IgD-negative memory B cell (primary cell): ENCODE measurements around the gene IFT88. TPM values are rescaled to one million over a fixed set of nuclear protein-coding genes. Genes with fewer than 3 reads are reported as not detected.

ENCODE experiments used
- H3K27ac Mint-ChIP-seq, 3 donors: one replicate each; pipeline ENCODE4 v1.8.0; 2020 to 2022; ENCODE audit warnings: mild to moderate bottlenecking in 3 of 3, mixed read lengths in 3 of 3, moderate library complexity in 1 of 3
- H3K27me3 Mint-ChIP-seq: one replicate; pipeline ENCODE4 v1.8.0; 2021; ENCODE audit warnings: mixed read lengths
- H3K36me3 Mint-ChIP-seq: one replicate; pipeline ENCODE4 v1.8.0; 2020; ENCODE audit warnings: mild to moderate bottlenecking, mixed read lengths
- H3K4me1 Mint-ChIP-seq, 3 donors: one replicate each; pipeline ENCODE4 v1.8.0; 2020 to 2022; ENCODE audit warnings: mixed read lengths in 3 of 3, mild to moderate bottlenecking in 1 of 3
- H3K4me3 Mint-ChIP-seq, 4 donors: one replicate each; pipeline ENCODE4 v1.8.0; 2020 to 2022; ENCODE audit warnings: mild to moderate bottlenecking in 4 of 4, mixed read lengths in 4 of 4, moderate library complexity in 3 of 4
- H3K9me3 Mint-ChIP-seq, 3 donors: one replicate each; pipeline ENCODE4 v1.8.0; 2020 to 2021; ENCODE audit warnings: mixed read lengths in 3 of 3, mild to moderate bottlenecking in 1 of 3
- polyA plus RNA-seq: library from polyadenylated mRNA; unstranded; fragments of 300-500 nt; fragmentation: Illumina TruSeq; gene quantifications from one replicate; pipeline ENCODE4 v1.2.3, GENCODE V29; 2021

Gene IFT88
- polyA plus RNA-seq, 1 donor from 2014 or later, result 7.9 TPM

DNA sequence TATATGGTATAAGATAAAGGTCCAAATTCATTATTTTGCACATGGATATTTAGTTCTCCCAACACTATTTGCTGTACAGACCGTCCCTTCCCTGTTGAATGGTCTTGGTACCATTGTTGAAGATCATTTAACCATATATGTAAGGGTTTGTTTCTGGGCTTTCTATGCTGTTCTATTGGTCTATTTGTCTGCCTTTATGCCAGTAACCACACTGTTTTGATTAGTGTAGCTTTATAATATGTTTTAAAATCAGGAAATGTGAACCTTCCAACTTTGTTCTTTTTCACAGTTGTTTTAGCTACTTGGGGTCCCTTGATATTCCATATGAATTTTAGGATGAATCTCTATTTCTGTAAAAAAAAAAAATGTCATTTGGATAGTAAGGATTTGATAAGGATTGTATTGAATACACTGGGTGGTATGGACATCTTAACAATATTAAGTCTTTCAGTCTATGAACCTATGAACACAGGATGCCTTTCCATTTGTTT, 16.9 kb downstream of the IFT88 start:
- Mint-ChIP-seq H3K36me3 (peaks cover 31% of the 10 kb centered on the region), H3K27ac (no peak overlapping the region), H3K4me3 (no peak overlapping the region), H3K9me3 (peaks cover 2 to 9% (median 2%) of the 10 kb centered on the region in 3 donors), H3K4me1 (no peaks in the 10 kb centered on the region), H3K27me3 (no peaks in the 10 kb centered on the region)

DNA sequence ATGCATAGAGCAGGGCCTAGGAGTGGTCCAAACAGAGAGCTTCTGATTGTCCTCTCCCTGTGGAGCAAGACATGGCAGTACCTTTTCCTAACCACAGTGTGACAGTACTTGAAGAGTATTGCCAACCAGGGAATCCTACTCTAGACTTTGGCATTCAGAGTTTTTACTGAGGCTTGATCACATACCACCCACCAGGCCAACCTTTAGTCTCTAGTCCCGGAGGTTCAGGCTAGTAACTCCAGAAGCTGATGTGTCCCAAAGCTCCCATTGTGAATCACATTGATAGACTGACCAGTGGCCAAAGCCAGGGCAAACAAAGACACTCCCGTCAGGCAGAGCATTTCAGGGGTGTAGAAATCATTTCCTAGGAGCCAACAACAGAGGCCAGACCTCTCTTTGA, 18.4 kb downstream of the IFT88 start:
- no peaks in the 10 kb centered on the region for H3K27me3 Mint-ChIP-seq
- H3K27ac Mint-ChIP-seq, result no peak overlapping the region
- no peak overlapping the region for H3K4me3 Mint-ChIP-seq
- H3K36me3 Mint-ChIP-seq, result peaks cover 26% of the 10 kb centered on the region
- H3K9me3 Mint-ChIP-seq, result peaks cover 2 to 9% (median 2%) of the 10 kb centered on the region in 3 donors
- H3K4me1 Mint-ChIP-seq, result no peaks in the 10 kb centered on the region

DNA sequence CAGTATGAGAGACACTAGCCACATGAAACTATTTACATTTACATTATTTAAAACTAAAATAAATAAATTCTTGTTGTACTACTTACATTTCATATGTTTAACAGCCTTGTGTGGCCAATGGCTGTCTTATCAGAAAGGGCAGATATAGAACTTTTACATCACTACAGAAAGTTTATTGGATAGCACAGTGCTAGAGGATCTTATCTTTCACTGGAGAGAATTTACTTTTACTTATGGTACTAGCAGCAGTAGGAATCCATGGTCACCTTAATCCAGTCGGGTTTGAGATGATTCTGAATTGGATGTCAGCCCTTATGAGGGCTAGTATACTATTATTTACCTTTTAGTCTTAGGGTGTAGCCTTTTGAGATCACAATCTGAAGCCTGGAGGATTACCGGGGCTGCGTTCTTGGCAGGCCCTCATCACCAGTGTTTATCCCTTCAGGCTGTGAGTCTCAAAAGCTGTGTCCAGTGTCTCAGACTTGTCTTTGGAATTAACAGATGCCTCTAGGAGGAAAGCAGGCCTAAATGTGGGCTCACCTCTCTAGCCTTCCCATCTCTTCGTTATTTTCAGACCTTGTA, 21.7 kb downstream of the IFT88 start:
- Mint-ChIP-seq H3K36me3 (peaks cover 17% of the 10 kb centered on the region), H3K27ac (no peak overlapping the region), H3K27me3 (no peaks in the 10 kb centered on the region), H3K4me1 (no peaks in the 10 kb centered on the region), H3K4me3 (no peak overlapping the region), H3K9me3 (peaks cover 2 to 7% (median 2%) of the 10 kb centered on the region in 3 donors)

DNA sequence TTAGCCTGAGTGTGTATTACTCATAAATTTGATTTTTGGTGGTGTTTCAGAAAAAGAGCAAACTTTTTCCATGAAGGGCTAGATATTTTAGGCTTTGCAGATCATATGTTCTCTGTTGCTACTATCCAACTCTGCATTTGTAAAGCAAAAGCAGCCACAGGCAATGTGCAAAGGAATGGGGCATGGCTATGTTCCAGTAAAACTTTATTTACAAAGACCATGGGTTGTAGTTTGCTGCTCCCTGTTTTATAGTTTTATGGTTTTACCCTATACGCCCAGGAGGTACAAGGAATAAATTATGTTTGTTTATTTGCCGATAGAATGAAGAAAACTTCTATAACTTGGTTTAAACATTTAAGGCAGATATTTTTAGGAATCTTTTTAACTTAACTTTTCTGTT, 23.6 kb downstream of the IFT88 start:
- Mint-ChIP-seq H3K27me3 (no peaks in the 10 kb centered on the region), H3K27ac (no peak overlapping the region), H3K9me3 (no peaks in the 10 kb centered on the region), H3K36me3 (peaks cover 15% of the 10 kb centered on the region), H3K4me3 (no peak overlapping the region), H3K4me1 (no peaks in the 10 kb centered on the region)

DNA sequence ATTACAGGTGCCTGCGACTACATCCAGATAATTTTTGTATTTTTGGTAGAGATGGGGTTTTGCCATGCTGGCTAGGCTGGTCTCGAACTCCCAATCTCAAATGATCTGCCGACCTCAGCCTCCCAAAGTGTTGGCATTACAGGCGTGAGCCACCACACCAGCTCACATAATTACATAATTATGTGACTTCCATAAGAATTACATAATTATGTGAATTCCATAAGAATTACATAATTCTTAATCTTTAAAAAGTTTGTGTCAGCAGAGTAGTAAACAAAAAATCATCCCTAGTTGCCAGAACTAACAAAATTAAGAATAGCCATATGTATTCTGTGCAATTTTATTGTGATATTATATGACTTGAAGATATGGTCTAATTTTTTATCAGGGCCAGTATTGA, 25.6 kb downstream of the IFT88 start:
- no peaks in the 10 kb centered on the region for H3K4me1 Mint-ChIP-seq
- H3K27ac Mint-ChIP-seq, result no peak overlapping the region
- no peak overlapping the region for H3K4me3 Mint-ChIP-seq

DNA sequence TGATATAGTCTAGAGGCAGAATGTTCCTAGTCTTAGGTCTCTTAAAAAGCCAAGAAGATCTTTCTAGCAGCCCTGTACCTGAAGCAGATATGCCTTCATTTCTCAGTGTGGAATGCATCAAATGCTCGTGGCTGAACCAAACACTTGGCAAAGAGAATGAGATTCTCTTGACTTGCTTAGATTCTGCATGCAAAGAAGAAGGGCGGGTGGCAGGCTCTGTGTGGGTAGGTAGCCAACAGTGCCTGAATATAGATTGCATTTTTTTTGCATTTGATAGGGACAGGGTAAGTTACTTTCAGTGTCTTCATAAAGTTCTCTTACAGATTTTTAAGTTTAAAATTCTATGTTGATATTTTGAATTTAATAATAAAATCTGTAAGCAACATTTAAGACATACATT, 27.3 kb downstream of the IFT88 start:
- no peaks in the 10 kb centered on the region for H3K9me3 Mint-ChIP-seq
- no peak overlapping the region for H3K4me3 Mint-ChIP-seq
- no peaks in the 10 kb centered on the region for H3K27me3 Mint-ChIP-seq
- H3K27ac Mint-ChIP-seq, result no peak overlapping the region
- H3K36me3 Mint-ChIP-seq, result peaks cover 4% of the 10 kb centered on the region
- no peaks in the 10 kb centered on the region for H3K4me1 Mint-ChIP-seq

More for the DNA sequence above, 25.6 kb downstream of the IFT88 start:
- Mint-ChIP-seq H3K36me3 (peaks cover 7% of the 10 kb centered on the region), H3K9me3 (no peaks in the 10 kb centered on the region), H3K27me3 (no peaks in the 10 kb centered on the region)

DNA sequence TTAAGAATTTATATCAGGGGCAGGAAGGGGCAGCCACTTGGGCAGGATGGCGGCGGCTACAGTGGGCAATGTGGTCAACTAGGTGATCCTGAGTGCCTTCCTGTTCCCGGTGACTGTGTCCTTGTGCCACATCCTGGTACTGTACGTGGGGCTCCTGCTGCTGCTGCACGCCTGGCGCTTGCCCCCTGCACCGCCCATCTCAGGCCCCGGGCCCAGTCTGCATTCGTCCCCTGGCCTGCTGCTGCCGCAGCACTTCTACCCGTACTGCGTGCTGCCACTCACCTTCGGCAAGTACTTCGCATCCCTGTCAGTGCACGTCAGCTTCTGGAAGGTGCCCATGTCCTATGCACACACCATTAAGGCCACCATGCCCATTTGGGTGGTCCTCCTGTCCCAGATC, 40.1 kb downstream of the IFT88 start:
- Mint-ChIP-seq H3K4me1 (peaks cover 0 to 2% (median 0%) of the 10 kb centered on the region in 3 donors), H3K4me3 (no peak overlapping the region), H3K36me3 (peaks cover 12% of the 10 kb centered on the region), H3K9me3 (no peaks in the 10 kb centered on the region), H3K27ac (no peak overlapping the region), H3K27me3 (no peaks in the 10 kb centered on the region)

DNA sequence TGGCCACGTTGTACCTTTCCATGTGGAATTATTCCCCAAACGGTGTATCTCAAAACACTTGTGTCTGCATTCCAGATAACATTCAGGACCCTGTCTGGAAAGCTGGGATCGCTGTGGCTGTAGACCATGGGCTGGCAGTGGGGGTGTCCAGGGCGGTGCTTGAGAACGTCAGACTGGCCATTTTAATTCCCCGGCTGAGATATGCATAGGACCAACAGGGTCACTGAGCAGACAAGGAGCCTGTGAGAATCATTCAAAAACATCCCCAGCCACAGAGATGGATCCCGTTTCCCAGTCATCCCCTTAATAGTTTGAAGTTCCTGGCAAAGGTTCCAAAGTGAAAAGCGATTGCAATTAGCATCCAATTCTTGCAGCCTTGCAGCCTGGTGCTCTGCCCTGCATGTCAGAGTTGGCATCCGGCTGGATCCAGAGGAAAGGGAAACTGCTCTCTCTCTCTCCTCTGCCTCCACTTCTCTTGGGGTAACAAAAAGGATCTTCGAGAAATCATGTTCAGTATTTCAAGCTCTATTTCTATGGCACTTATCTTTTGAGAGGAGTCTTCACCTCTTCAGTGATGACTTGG, 41.6 kb downstream of the IFT88 start:
- peaks cover 0 to 2% (median 0%) of the 10 kb centered on the region in 3 donors for H3K4me1 Mint-ChIP-seq
- no peak overlapping the region for H3K27ac Mint-ChIP-seq
- no peak overlapping the region for H3K4me3 Mint-ChIP-seq
- H3K36me3 Mint-ChIP-seq, result peaks cover 12% of the 10 kb centered on the region
- no peaks in the 10 kb centered on the region for H3K9me3 Mint-ChIP-seq
- H3K27me3 Mint-ChIP-seq, result no peaks in the 10 kb centered on the region

DNA sequence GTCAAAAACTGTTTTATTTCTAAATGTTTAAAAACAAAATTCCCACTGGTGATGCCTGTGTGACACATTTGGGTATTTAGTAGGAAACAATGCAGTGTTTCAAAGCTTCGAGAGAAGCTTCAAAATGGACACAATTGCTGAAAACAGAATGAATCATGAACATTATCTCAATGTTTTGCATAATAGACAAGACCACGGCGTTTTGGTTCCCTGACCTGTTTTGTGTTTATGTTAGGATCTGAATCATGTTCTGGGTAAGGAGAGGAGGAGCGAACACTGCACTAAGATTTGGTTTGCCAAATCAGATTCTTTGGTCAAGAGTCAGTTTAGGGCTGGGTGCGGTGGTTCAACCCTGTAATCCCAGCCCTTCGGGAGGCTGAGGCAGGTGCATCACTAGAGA, 42.2 kb downstream of the IFT88 start:
- Mint-ChIP-seq H3K4me1 (peaks cover 0 to 2% (median 0%) of the 10 kb centered on the region in 3 donors), H3K36me3 (peaks cover 12% of the 10 kb centered on the region), H3K9me3 (no peaks in the 10 kb centered on the region), H3K27ac (no peak overlapping the region), H3K4me3 (no peak overlapping the region), H3K27me3 (no peaks in the 10 kb centered on the region)

DNA sequence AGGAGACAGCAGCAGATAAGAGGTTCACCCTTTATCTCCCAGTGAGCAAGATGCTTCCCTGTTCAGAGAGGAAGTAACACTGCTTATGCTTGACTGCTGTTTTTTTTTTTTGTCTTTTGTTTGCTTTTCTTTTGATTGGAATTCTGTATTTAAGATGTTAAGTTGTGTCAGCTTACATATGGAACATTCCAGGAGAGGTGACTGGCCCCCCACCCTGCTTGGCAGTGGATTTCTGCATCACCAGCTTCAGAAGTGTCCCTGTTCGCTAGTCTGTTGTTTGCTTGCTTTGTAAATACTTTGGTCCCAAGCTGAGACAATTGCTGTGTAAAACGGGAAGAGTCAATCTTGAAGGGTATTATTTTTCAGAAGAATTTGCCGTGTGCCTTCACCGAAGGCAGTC, 43.0 kb downstream of the IFT88 start:
- Mint-ChIP-seq H3K4me3 (no peak overlapping the region), H3K9me3 (no peaks in the 10 kb centered on the region), H3K27me3 (no peaks in the 10 kb centered on the region), H3K27ac (no peak overlapping the region), H3K4me1 (peaks cover 0 to 2% (median 0%) of the 10 kb centered on the region in 3 donors), H3K36me3 (peaks cover 12% of the 10 kb centered on the region)

DNA sequence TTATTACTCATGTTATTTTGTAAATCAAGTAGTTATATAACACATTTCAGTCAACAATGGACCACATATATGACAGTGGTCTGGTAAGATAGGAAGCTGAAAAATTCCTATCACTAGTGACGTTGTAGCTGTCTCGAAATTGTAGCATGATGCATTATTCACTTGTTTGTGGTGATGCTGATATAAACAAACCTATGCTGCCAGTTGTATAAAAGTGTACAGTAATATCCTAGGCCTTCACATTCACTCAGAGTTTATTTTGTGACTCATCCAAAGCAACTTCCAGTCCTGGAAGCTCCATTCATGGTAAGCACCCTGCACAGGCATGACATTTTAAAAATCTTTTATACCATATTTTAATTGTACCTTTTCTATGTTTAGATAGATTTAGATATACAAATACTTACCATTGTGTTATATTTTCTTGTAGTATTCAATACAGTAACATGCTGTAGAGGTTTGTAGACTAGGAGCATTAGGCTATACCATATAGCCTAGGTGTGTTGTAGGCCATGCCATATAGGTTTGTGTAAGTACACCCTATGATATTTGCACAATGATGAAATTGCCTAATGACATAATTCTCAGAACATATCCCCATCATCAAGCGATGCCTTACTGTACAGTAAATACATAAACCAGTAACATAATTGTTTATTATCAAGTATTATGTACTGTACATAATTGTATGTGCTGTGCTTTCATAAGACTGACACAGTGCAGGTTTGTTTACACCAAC, 49.3 kb downstream of the IFT88 start:
- no peaks in the 10 kb centered on the region for H3K9me3 Mint-ChIP-seq
- no peak overlapping the region for H3K4me3 Mint-ChIP-seq
- no peak overlapping the region for H3K27ac Mint-ChIP-seq
- no peaks in the 10 kb centered on the region for H3K4me1 Mint-ChIP-seq
- H3K36me3 Mint-ChIP-seq, result peaks cover 12% of the 10 kb centered on the region
- no peaks in the 10 kb centered on the region for H3K27me3 Mint-ChIP-seq

DNA sequence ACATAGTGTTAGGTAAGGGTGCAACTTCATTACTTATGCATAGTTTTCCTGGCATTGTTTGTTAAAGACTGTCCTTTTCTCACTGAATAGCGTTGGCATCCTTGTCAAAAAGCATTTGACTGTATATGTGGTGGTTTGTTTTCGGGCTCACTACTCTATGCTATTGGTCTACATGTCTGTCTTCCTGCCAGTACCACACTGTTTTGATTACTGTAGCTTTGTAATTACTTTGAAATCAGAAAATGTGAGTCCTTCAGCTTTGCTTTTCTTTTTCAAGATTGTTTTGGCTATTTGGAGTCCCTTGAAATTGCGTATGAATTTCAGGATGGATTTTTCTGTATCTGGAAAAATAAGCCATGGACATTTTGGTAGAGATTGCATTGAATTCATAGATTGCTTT, 56.0 kb downstream of the IFT88 start:
- Mint-ChIP-seq H3K27me3 (no peaks in the 10 kb centered on the region), H3K4me1 (no peaks in the 10 kb centered on the region), H3K4me3 (no peak overlapping the region), H3K27ac (no peak overlapping the region), H3K9me3 (peaks cover 1 to 9% (median 2%) of the 10 kb centered on the region in 3 donors), H3K36me3 (peaks cover 31% of the 10 kb centered on the region)

DNA sequence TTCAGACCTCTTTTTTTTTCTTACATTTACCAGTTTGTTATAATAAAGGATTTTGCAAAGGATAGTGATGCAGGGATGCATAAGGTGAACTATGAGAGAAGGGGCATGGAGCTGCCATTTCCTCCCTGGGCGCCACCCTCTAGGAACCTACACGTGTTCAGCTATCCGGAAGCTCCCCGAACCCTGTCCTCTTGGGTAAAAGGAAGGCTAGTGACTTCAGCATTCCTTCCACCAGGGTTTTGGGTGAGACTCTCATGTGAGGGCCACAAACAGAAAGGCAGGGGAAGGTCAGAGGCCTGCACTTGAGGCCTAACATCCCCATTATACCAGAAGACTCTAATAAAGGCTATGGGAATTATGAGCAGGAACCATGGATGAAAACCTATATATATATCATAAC, 57.3 kb downstream of the IFT88 start:
- Mint-ChIP-seq H3K27ac (no peak overlapping the region), H3K4me1 (no peaks in the 10 kb centered on the region), H3K9me3 (peaks cover 1 to 9% (median 2%) of the 10 kb centered on the region in 3 donors), H3K27me3 (no peaks in the 10 kb centered on the region), H3K36me3 (peaks cover 31% of the 10 kb centered on the region), H3K4me3 (no peak overlapping the region)

DNA sequence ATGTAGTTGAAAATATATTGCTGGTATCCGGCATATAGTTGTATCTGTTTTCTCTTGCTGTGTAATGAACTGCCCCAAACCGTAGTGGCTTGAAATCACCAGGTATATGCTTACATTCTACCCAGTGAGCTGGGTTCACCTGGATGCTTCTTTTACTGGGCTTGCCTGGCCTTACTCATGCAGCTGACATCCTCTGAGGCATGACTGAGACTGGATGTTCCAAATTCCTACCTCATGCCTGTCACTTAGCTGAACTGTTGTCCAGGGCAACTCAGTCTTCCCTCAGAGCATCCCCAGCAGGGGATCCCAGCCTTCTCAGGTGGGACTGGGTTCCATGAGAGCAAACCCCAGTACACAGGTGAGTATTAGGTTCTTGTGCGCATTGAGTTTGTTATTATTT, 66.8 kb downstream of the IFT88 start:
- no peaks in the 10 kb centered on the region for H3K9me3 Mint-ChIP-seq
- peaks cover 7% of the 10 kb centered on the region for H3K36me3 Mint-ChIP-seq
- no peak overlapping the region for H3K27ac Mint-ChIP-seq

DNA sequence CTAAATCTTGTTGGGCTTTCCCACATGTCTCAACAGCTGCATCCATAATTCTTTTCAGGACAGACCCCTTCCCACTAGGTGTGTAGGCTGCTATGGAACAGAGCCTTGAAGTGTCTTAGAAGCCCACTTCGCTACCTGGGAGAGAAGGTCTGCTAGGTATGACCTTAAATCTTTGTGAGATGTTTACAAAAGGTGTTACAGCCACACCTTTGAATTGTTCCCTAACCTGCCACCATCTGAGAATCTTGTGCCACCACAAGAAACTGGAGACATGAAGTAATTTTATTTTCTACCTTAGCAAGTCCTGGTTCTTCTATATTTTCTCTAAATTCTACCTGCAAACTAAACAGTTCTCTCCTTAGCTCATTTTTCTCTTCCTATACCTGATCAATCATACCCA, 69.1 kb downstream of the IFT88 start:
- peaks cover 0 to 4% (median 0%) of the 10 kb centered on the region in 3 donors for H3K4me1 Mint-ChIP-seq
- H3K4me3 Mint-ChIP-seq, result no peak overlapping the region
- no peaks in the 10 kb centered on the region for H3K27me3 Mint-ChIP-seq
- peaks cover 5% of the 10 kb centered on the region for H3K36me3 Mint-ChIP-seq
- peak overlapping the region in 2 of 3 donors; percentile 11 to 17 for H3K27ac Mint-ChIP-seq
- H3K9me3 Mint-ChIP-seq, result no peaks in the 10 kb centered on the region

More for the DNA sequence above, 66.8 kb downstream of the IFT88 start:
- Mint-ChIP-seq H3K4me1 (peaks cover 0 to 4% (median 0%) of the 10 kb centered on the region in 3 donors), H3K27me3 (no peaks in the 10 kb centered on the region), H3K4me3 (no peak overlapping the region)
